ENCODE data around the gene EIF4G1.
A peak's percentile ranks its signal among the peaks of the same experiment; 100 is the strongest.
"Not testable (repeated sequence)": the region's sequence is repeated elsewhere in the genome, so short reads cannot be mapped to it uniquely, and the experiment has no call there.

The EIF4G1 gene

DNA sequence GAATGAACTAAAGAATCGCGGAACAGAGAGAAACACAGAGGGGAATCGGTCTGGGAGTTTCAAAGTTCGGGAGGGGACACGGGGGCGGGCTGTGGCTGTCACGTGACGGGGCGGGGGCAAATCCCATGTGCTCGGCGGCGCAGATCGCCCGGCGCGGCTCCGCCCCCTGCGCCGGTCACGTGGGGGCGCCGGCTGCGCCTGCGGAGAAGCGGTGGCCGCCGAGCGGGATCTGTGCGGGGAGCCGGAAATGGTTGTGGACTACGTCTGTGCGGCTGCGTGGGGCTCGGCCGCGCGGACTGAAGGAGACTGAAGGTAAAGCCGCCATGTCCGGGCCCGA, at the start of gene EIF4G1:
Gene EIF4G1 (plus strand): TSS at position 244 of the 337 bp plus-strand sequence. CDS start 1,191 bp downstream, outside the sequence.
- H3K36me3 ChIP-seq (ENCODE audit: insufficient read depth, low read length), result peaks cover 23% of the 10 kb centered on the region
- no peaks in the 10 kb centered on the region for H3K9me3 ChIP-seq (ENCODE audit: control insufficient read depth, insufficient read depth, low read length)
- peaks cover 20% of the 10 kb centered on the region for H3K4me1 ChIP-seq (ENCODE audit: insufficient read depth, low read length)
- peak within 1 kb of the TSS; percentile 84 for H3K9ac ChIP-seq (ENCODE audit: low read depth, low read length)

- not testable (repeated sequence) for H3K36me3 ChIP-seq (ENCODE audit: insufficient read depth, low read length); H3K9me3 ChIP-seq (ENCODE audit: control insufficient read depth, insufficient read depth, low read length); H3K4me1 ChIP-seq (ENCODE audit: insufficient read depth, low read length); H3K9ac ChIP-seq (ENCODE audit: low read depth, low read length)
Measured at GRCh38 chr3:184267249-184267648, 47.2 kb upstream of the EIF4G1 start.

DNA sequence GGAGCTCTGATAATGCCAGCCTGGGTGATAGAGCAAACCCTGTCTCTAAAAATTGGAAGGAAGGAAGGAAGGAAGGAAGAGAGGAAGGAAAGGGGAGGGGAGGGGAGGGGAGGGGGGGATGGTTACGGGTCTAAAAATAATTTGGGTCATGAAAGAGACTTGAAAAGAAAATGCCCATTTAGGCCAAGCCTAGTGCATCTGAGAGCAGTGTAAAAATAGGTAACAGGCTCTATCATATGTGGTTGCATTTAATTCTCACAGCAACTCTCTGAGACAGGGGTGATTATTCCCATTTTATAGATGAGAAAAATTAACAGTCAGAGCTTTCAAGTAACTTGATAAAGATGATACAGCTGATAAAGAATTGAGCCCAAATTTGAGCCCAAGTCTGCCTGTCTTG, 42.1 kb upstream of the EIF4G1 start:
- Histone ChIP-seq H3K36me3 (ENCODE audit: insufficient read depth, low read length) (no peaks in the 10 kb centered on the region), H3K9me3 (ENCODE audit: control insufficient read depth, insufficient read depth, low read length) (no peaks in the 10 kb centered on the region), H3K9ac (ENCODE audit: low read depth, low read length) (no peak overlapping the region), H3K4me1 (ENCODE audit: insufficient read depth, low read length) (no peaks in the 10 kb centered on the region)

GRCh38 chr3:184275381-184275701, 39.1 kb upstream of the EIF4G1 start:
- H3K4me1 ChIP-seq (ENCODE audit: insufficient read depth, low read length), result no peaks in the 10 kb centered on the region
- H3K9me3 ChIP-seq (ENCODE audit: control insufficient read depth, insufficient read depth, low read length), result no peaks in the 10 kb centered on the region
- H3K36me3 ChIP-seq (ENCODE audit: insufficient read depth, low read length), result no peaks in the 10 kb centered on the region
- peak overlapping the region; percentile 11; the same call in 1 of the 2 replicates for H3K9ac ChIP-seq (ENCODE audit: low read depth, low read length)

- Histone ChIP-seq H3K9ac (ENCODE audit: low read depth, low read length) (peak within 1 kb of the TSS; percentile 36; the same call in 1 of the 2 replicates), H3K4me1 (ENCODE audit: insufficient read depth, low read length) (no peaks in the 10 kb centered on the region), H3K9me3 (ENCODE audit: control insufficient read depth, insufficient read depth, low read length) (no peaks in the 10 kb centered on the region), H3K36me3 (ENCODE audit: insufficient read depth, low read length) (no peaks in the 10 kb centered on the region)
Measured at GRCh38 chr3:184275961-184276910, 38.2 kb upstream of the EIF4G1 start, which contains the start of gene ECE2. TSS of gene ECE2 (plus strand) at chr3:184276022. CDS start at chr3:184276154, 132 bp downstream.

GRCh38 chr3:184277366-184277765, 37.0 kb upstream of the EIF4G1 start:
- H3K9ac ChIP-seq (ENCODE audit: low read depth, low read length), result no peak overlapping the region
- no peaks in the 10 kb centered on the region for H3K36me3 ChIP-seq (ENCODE audit: insufficient read depth, low read length)
- no peaks in the 10 kb centered on the region for H3K9me3 ChIP-seq (ENCODE audit: control insufficient read depth, insufficient read depth, low read length)
- no peaks in the 10 kb centered on the region for H3K4me1 ChIP-seq (ENCODE audit: insufficient read depth, low read length)

GRCh38 chr3:184282941-184283340, 31.5 kb upstream of the EIF4G1 start:
- Histone ChIP-seq H3K4me1 (ENCODE audit: insufficient read depth, low read length) (no peaks in the 10 kb centered on the region), H3K36me3 (ENCODE audit: insufficient read depth, low read length) (no peaks in the 10 kb centered on the region), H3K9ac (ENCODE audit: low read depth, low read length) (no peak overlapping the region), H3K9me3 (ENCODE audit: control insufficient read depth, insufficient read depth, low read length) (no peaks in the 10 kb centered on the region)

- H3K4me1 ChIP-seq (ENCODE audit: insufficient read depth, low read length), result no peaks in the 10 kb centered on the region
- H3K9me3 ChIP-seq (ENCODE audit: control insufficient read depth, insufficient read depth, low read length), result no peaks in the 10 kb centered on the region
- no peak overlapping the region for H3K9ac ChIP-seq (ENCODE audit: low read depth, low read length)
- H3K36me3 ChIP-seq (ENCODE audit: insufficient read depth, low read length), result no peaks in the 10 kb centered on the region
Measured at GRCh38 chr3:184283681-184284080, 30.7 kb upstream of the EIF4G1 start.

DNA sequence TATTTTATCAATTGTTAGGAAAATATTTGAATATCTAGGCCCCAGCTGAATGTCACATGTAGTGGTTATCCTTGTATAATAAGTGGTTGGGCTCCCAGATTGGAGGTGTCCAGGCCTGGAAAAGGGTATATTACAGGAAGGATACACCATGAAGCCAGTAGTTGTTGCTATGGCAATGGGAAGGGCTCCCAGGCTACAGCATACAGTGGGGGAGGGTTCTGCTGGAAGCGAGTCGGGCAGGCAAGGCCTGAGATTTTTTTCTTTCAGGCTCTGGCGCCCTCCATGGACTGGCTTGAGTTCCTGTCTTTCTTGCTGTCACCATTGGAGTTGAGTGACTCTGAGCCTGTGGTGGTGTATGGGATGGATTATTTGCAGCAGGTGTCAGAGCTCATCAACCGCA, 29.7 kb upstream of the EIF4G1 start:
- no peaks in the 10 kb centered on the region for H3K4me1 ChIP-seq (ENCODE audit: insufficient read depth, low read length)
- no peaks in the 10 kb centered on the region for H3K36me3 ChIP-seq (ENCODE audit: insufficient read depth, low read length)
- H3K9ac ChIP-seq (ENCODE audit: low read depth, low read length), result no peak overlapping the region
- H3K9me3 ChIP-seq (ENCODE audit: control insufficient read depth, insufficient read depth, low read length), result no peaks in the 10 kb centered on the region

GRCh38 chr3:184289426-184289938, 24.9 kb upstream of the EIF4G1 start:
- no peaks in the 10 kb centered on the region for H3K9me3 ChIP-seq (ENCODE audit: control insufficient read depth, insufficient read depth, low read length)
- H3K9ac ChIP-seq (ENCODE audit: low read depth, low read length), result no peak overlapping the region
- no peaks in the 10 kb centered on the region for H3K36me3 ChIP-seq (ENCODE audit: insufficient read depth, low read length)

GRCh38 chr3:184290331-184290730, 24.1 kb upstream of the EIF4G1 start:
- Histone ChIP-seq H3K9ac (ENCODE audit: low read depth, low read length) (no peak overlapping the region), H3K4me1 (ENCODE audit: insufficient read depth, low read length) (no peaks in the 10 kb centered on the region), H3K36me3 (ENCODE audit: insufficient read depth, low read length) (no peaks in the 10 kb centered on the region), H3K9me3 (ENCODE audit: control insufficient read depth, insufficient read depth, low read length) (no peaks in the 10 kb centered on the region)

More at GRCh38 chr3:184289426-184289938, 24.9 kb upstream of the EIF4G1 start:
- no peaks in the 10 kb centered on the region for H3K4me1 ChIP-seq (ENCODE audit: insufficient read depth, low read length)

DNA sequence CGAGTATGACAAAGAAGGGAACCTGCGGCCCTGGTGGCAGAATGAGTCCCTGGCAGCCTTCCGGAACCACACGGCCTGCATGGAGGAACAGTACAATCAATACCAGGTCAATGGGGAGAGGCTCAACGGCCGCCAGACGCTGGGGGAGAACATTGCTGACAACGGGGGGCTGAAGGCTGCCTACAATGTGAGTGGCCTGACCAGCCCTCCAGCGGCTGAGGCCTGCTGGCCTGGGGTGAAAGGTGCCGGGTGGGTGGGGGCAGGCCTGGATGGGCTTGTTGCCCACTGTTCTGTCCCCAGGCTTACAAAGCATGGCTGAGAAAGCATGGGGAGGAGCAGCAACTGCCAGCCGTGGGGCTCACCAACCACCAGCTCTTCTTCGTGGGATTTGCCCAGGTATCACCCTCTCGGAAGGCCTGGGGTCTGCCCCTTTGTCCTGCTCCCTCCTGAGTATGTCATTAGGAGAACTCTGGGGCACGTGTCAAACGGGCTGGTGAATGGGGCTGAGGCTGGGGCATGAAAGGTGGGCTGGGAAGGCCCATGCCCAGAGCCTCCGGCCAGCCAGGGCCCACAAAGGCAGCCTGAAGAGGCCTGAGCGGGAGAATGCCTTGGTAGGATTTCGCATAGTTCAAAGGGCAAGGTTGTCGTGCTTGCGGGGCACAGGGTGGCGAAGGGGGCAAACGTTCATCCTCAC, 23.2 kb upstream of the EIF4G1 start:
- Histone ChIP-seq H3K36me3 (ENCODE audit: insufficient read depth, low read length) (no peaks in the 10 kb centered on the region), H3K9me3 (ENCODE audit: control insufficient read depth, insufficient read depth, low read length) (no peaks in the 10 kb centered on the region), H3K4me1 (ENCODE audit: insufficient read depth, low read length) (no peaks in the 10 kb centered on the region), H3K9ac (ENCODE audit: low read depth, low read length) (no peak overlapping the region)

DNA sequence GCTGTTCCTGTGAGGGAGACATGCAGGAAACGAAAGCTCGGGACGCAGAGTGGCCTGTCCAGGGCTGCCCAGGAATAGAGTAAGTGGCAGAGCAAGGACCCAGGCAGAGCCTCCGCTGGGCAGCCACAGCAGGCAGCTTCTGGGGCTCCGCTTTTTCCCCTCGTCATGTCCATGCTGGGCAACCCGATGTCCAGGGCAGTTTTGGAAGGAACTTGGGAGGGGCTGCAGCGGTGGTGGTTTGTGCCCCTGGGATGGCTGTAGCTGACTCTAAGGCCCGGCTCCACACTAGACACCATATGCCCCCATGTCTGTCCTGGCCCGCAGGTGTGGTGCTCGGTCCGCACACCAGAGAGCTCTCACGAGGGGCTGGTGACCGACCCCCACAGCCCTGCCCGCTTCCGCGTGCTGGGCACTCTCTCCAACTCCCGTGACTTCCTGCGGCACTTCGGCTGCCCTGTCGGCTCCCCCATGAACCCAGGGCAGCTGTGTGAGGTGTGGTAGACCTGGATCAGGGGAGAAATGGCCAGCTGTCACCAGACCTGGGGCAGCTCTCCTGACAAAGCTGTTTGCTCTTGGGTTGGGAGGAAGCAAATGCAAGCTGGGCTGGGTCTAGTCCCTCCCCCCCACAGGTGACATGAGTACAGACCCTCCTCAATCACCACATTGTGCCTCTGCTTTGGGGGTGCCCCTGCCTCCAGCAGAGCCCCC, 22.5 kb upstream of the EIF4G1 start:
- Histone ChIP-seq H3K9ac (ENCODE audit: low read depth, low read length) (no peak overlapping the region), H3K4me1 (ENCODE audit: insufficient read depth, low read length) (no peaks in the 10 kb centered on the region), H3K9me3 (ENCODE audit: control insufficient read depth, insufficient read depth, low read length) (no peaks in the 10 kb centered on the region), H3K36me3 (ENCODE audit: insufficient read depth, low read length) (no peaks in the 10 kb centered on the region)

- Histone ChIP-seq H3K9ac (ENCODE audit: low read depth, low read length) (no peak overlapping the region), H3K9me3 (ENCODE audit: control insufficient read depth, insufficient read depth, low read length) (no peaks in the 10 kb centered on the region), H3K36me3 (ENCODE audit: insufficient read depth, low read length) (0 out of 2 replicates have a peak, but pooled peaks cover 2% of the 10 kb centered on the region), H3K4me1 (ENCODE audit: insufficient read depth, low read length) (peaks cover 6% of the 10 kb centered on the region; the same call in 1 of the 2 replicates)
Measured at GRCh38 chr3:184295771-184296170, 18.6 kb upstream of the EIF4G1 start.
